B cell (primary cell): ENCODE measurements around the gene CDKN2D. TPM values are rescaled to one million over a fixed set of nuclear protein-coding genes. Genes with fewer than 3 reads are reported as not detected.

Source experiments
- ATAC-seq: fragments of 200-7000 bp; cut with Tn5 transposase; one replicate; pipeline ENCODE4 v1.10.0; 2021; ENCODE audit warnings: low read depth, mild to moderate bottlenecking, moderate number of reproducible peaks, moderate library complexity
- CTCF ChIA-PET: fragments of 350-600 bp; sonication (Branson Sonifier 250); formaldehyde crosslinking; loops from one replicate; lab custom pipeline; 2021; ENCODE audit warnings: antibody characterized with exemption, inconsistent platforms; lab: Charles Lee
- POLR2A ChIA-PET: fragments of 350-600 bp; sonication (Branson Sonifier 250); formaldehyde crosslinking; loops from one replicate; lab custom pipeline; 2021; ENCODE audit warnings: antibody characterized with exemption; lab: Charles Lee
- DNase-seq: peaks from one replicate; pipeline ENCODE4 v3.0.0; 2013
- H2AFZ ChIP-seq: 2 replicates; pipeline ENCODE4 v1.6.1; 2012; ENCODE audit warnings: mild to moderate bottlenecking, low read depth, low read length; ENCODE audit not compliant: insufficient read depth, poor library complexity, severe bottlenecking
- H3K27ac ChIP-seq, 2 donors: 1 replicate in 1 of 2; 2 replicates in 1 of 2; pipeline ENCODE4 v1.5.1; 2012 to 2013; ENCODE audit warnings: low read length in 2 of 2, mild to moderate bottlenecking in 2 of 2, moderate library complexity in 1 of 2
- H3K27me3 ChIP-seq, 4 experiments: fragments of 200-600 bp in 1 of 4; sonication (generic) in 1 of 4; replicated peaks in 1 of 4; 1 replicate in 2 of 4; 2 replicates in 2 of 4; pipeline versions ENCODE4 v1.6.1 to v1.7.0; 2013 to 2016; ENCODE audit warnings: low read length in 3 of 4, mild to moderate bottlenecking in 2 of 4, mixed read lengths in 1 of 4, moderate library complexity in 1 of 4; ENCODE audit not compliant: insufficient read depth in 4 of 4, control insufficient read depth in 3 of 4; ENCODE audit errors: control extremely low read depth in 1 of 4
- H3K36me3 ChIP-seq, 2 experiments: replicated peaks in 1 of 2; 1 replicate in 1 of 2; 2 replicates in 1 of 2; pipeline versions ENCODE4 v1.6.1 to v1.7.1; 2013; ENCODE audit warnings: low read length in 1 of 2; ENCODE audit not compliant: insufficient read depth in 2 of 2, control insufficient read depth in 1 of 2; ENCODE audit errors: control extremely low read depth in 1 of 2, extremely low read depth in 1 of 2
- H3K4me1 ChIP-seq, 2 donors: fragments of 200-600 bp in 1 of 2; sonication (generic) in 1 of 2; 1 replicate in 1 of 2; 2 replicates in 1 of 2; pipeline versions ENCODE4 v1.5.1 to v1.6.1; 2013 to 2017; ENCODE audit warnings: low read length in 2 of 2; ENCODE audit not compliant: control insufficient read depth in 2 of 2, insufficient read depth in 2 of 2
- H3K4me2 ChIP-seq: replicated peaks from 2 replicates; pipeline ENCODE3; 2012; ENCODE audit warnings: mild to moderate bottlenecking, low read depth, low read length; ENCODE audit not compliant: poor library complexity, severe bottlenecking
- H3K4me3 ChIP-seq, 5 experiments: fragments of 200-600 bp in 1 of 5; sonication (generic) in 1 of 5; 1 replicate in 3 of 5; 2 replicates in 2 of 5; pipeline versions ENCODE4 v1.5.1 to v1.7.0; 2011 to 2016; ENCODE audit warnings: low read length in 4 of 5, mild to moderate bottlenecking in 4 of 5, low read depth in 2 of 5, control low read depth in 1 of 5, moderate library complexity in 1 of 5; ENCODE audit not compliant: insufficient read depth in 1 of 5; ENCODE audit errors: control extremely low read depth in 1 of 5, extremely low read depth in 1 of 5
- H3K79me2 ChIP-seq: fragments of 200-600 bp; sonication (generic); one replicate; pipeline ENCODE4 v1.6.0; 2016; ENCODE audit warnings: low read length; ENCODE audit not compliant: control insufficient read depth, insufficient read depth
- H3K9ac ChIP-seq: fragments of 200-600 bp; sonication (generic); 2 replicates; pipeline ENCODE4 v1.6.1; 2017; ENCODE audit warnings: mild to moderate bottlenecking, low read length, moderate library complexity
- H3K9me3 ChIP-seq, 3 donors: one replicate each; pipeline versions ENCODE4 v1.6.1 to v1.7.1; 2013; ENCODE audit warnings: low read length in 2 of 3; ENCODE audit not compliant: control insufficient read depth in 2 of 3, insufficient read depth in 1 of 3; ENCODE audit errors: control extremely low read depth in 1 of 3
- H4K20me1 ChIP-seq: 2 replicates; pipeline ENCODE4 v1.6.0; 2012; ENCODE audit warnings: mild to moderate bottlenecking, low read length; ENCODE audit not compliant: insufficient read depth, control insufficient read depth, poor library complexity, severe bottlenecking
- H3K27ac Mint-ChIP-seq: one replicate; pipeline ENCODE4 v1.8.0; 2021; ENCODE audit warnings: mixed read lengths
- H3K27me3 Mint-ChIP-seq: one replicate; pipeline ENCODE4 v1.8.0; 2021; ENCODE audit warnings: mixed read lengths
- H3K4me1 Mint-ChIP-seq: one replicate; pipeline ENCODE4 v1.8.0; 2021; ENCODE audit warnings: mixed read lengths
- H3K4me3 Mint-ChIP-seq: one replicate; pipeline ENCODE4 v1.8.0; 2021; ENCODE audit warnings: mixed read lengths
- H3K9me3 Mint-ChIP-seq: one replicate; pipeline ENCODE4 v1.8.0; 2022; ENCODE audit warnings: mixed read lengths; ENCODE audit not compliant: insufficient read depth
- EZH2 ChIP-seq: IDR thresholded peaks from 2 replicates; pipeline ENCODE4 v1.6.1; 2012; ENCODE audit warnings: borderline replicate concordance, low read depth, mild to moderate bottlenecking, moderate library complexity, low read length; ENCODE audit not compliant: insufficient read depth, poor library complexity, severe bottlenecking
- WGBS: methylation state at CpG from one replicate; pipeline ENCODE4 v1.1.5; 2013; ENCODE audit warnings: missing lambda C conversion rate; ENCODE audit not compliant: insufficient coverage; 5-methylcytosine and 5-hydroxymethylcytosine counted together
- intact Hi-C: fragments of 100-400 bp; cut with micrococcal nuclease; formaldehyde crosslinking; loops from one replicate; pipeline ENCODE4 v1.10.0; 2022
- polyA plus RNA-seq: library from polyadenylated mRNA; depleted of rRNA; stranded (reverse); fragments of >200 nt; gene quantifications from 2 replicates; pipeline ENCODE4 v1.2.3, GENCODE V29; 2012
- total RNA-seq, 2 donors: library from RNA; stranded (reverse); fragments of 120-200 nt in 1 of 2; gene quantifications; 1 replicate in 1 of 2; 2 replicates in 1 of 2; pipeline versions ENCODE4 v1.2.3 to v1.2.4, GENCODE V29; 2013 to 2022
- TF ChIP-seq, protein P1 (sequence below): fragments of 200-600 bp; IDR thresholded peaks from one replicate; pipeline ENCODE4 v1.8.0; 2022; ENCODE audit warnings: antibody characterized with exemption, mild to moderate bottlenecking

Gene CDKN2D
- total and polyA plus RNA-seq, 2 donors (not counting 1 experiment from before 2014, with no cell fraction given) = 38.4 to 122 TPM

- H3K4me1 Mint-ChIP-seq = peaks cover 31% of the 10 kb centered on the region
- 9% methylated on average over 33 of the region's 33 CpGs for WGBS
- intact Hi-C loops = no loop called here
- peak overlapping the region; percentile 55 for H3K4me2 ChIP-seq
- POLR2A ChIA-PET = interaction anchor here (0.7 kb wide), 1 partner anchor 318 kb away, joined by 13 read pairs; the partner anchor contains the start of gene TMED1
- H3K27me3 Mint-ChIP-seq = peaks cover 43% of the 10 kb centered on the region
- peak overlapping the region; percentile 30 for H2AFZ ChIP-seq
- TF ChIP-seq EZH2 = no peak
- TF ChIP-seq, protein P1, sequence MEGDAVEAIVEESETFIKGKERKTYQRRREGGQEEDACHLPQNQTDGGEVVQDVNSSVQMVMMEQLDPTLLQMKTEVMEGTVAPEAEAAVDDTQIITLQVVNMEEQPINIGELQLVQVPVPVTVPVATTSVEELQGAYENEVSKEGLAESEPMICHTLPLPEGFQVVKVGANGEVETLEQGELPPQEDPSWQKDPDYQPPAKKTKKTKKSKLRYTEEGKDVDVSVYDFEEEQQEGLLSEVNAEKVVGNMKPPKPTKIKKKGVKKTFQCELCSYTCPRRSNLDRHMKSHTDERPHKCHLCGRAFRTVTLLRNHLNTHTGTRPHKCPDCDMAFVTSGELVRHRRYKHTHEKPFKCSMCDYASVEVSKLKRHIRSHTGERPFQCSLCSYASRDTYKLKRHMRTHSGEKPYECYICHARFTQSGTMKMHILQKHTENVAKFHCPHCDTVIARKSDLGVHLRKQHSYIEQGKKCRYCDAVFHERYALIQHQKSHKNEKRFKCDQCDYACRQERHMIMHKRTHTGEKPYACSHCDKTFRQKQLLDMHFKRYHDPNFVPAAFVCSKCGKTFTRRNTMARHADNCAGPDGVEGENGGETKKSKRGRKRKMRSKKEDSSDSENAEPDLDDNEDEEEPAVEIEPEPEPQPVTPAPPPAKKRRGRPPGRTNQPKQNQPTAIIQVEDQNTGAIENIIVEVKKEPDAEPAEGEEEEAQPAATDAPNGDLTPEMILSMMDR = no peak
- CTCF ChIA-PET = interaction anchor here (1.7 kb wide), 1 partner anchor 23 kb away, joined by 4 read pairs; no protein-coding TSS in a partner anchor
- H3K27ac ChIP-seq = no peak overlapping the region
- peaks cover 2 to 74% (median 35%) of the 10 kb centered on the region in 4 experiments for H3K27me3 ChIP-seq
- no peaks in the 10 kb centered on the region for H3K9me3 Mint-ChIP-seq
- no peak overlapping the region for H3K27ac Mint-ChIP-seq
- ATAC-seq (peak; percentile 17), DNase-seq (peak; percentile 41)
- H3K9me3 ChIP-seq = peaks cover 0 to 13% (median 0%) of the 10 kb centered on the region in 3 donors
- H4K20me1 ChIP-seq = no peaks in the 10 kb centered on the region
- H3K4me3 Mint-ChIP-seq = peak overlapping the region; percentile 40
- H3K9ac ChIP-seq = peak overlapping the region; percentile 14
- H3K79me2 ChIP-seq = no peaks in the 10 kb centered on the region
- no peak overlapping the region for H3K4me3 ChIP-seq
- H3K4me1 ChIP-seq = peaks cover 34 to 38% of the 10 kb centered on the region in 2 donors
- no peaks in the 10 kb centered on the region for H3K36me3 ChIP-seq
These were observed 50.1 kb downstream of the CDKN2D start for GRCh38 chr19:10518444-10519361.
